GM21526 (cell line): ENCODE data around the gene BAK1.
A peak's percentile ranks its signal among the peaks of the same experiment; 100 is the strongest.
"Not testable (repeated sequence)": the region's sequence is repeated elsewhere in the genome, so short reads cannot be mapped to it uniquely, and the experiment has no call there.

Experiments used
- ATAC-seq: cut with Tn5 transposase; IDR thresholded peaks from one replicate; pipeline ENCODE4 v1.9.1; 2021; ENCODE audit warnings: moderate library complexity; ENCODE audit not compliant: unreplicated experiment, low FRiP score

Gene BAK1

GRCh38 chr6:33609019-33609418 is 28.9 kb upstream of the BAK1 start:
- ATAC-seq, result no peak

- ATAC-seq, result no peak
These were observed 27.7 kb upstream of the BAK1 start for GRCh38 chr6:33607784-33608161.

DNA sequence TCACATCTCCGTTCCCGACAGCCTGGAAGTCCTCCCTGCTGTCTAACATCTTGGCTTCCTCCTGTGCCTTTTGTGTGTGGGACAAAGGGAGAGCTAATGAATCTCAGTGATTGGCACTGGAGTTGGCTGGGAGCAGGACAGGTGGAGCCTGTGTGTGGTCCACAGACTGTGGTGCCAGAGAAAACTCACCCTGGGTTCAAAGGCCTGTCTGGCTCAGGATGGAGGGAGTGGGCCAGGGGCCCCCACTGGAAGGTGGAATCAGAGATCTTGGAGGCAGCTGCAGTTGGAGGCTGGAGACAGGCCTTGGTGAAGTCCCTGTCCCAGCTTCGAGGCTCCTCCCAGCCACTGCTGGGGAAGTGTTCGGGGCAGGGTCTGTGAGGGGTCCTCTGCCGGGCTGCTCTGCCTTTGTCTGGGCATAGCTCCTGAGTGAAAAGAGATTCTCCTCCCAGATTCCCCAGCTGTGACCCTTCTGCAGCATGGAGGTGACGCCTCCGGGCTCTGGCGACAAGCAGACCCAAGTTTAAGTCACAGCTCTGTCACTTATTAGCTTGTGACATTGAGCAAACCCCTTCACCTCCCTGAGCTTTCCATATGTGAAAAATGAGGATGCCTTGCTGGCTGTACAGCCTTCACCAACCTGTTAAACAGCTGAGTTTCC is 27.2 kb upstream of the BAK1 start:
- no peak for ATAC-seq

DNA sequence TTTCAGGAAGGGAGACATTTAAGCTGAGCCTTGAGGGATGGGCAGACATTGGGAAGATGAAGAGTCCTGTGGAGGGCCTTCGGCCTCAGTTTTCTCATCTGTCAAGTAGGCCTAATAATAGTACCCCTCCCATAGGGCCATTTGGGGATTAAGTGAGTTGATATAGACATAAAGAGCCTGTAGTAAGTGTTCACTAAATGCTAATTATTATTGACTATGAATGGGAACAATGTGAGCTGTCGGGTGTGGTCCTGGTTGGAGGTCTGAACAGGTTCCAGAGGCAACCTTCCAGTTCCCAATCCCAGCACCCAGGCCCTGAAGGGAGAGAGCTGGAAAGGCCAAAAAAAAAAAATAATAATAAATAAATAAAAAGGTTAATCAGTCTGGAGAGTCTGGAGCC is 26.6 kb upstream of the BAK1 start:
- ATAC-seq, result no peak

- ATAC-seq, result no peak
These were observed 25.1 kb upstream of the BAK1 start for GRCh38 chr6:33604941-33605854.

DNA sequence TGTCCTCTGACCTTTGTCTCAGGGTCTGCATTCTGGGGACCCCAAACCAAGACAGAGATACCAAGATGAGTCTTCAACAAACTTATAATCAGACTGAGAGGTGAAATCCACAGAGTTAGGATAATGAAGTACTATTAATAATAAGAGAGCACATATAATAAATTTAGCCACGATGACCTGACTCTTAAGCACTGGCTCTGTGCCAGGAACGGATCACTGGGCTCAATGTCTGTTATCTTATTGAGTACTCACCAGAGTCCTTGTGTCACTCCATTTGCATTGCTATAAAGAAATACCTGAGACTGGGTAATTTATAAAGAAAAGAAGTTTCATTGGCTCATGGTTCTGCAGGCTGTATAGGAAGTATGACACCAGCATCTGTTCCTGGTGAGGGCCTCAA is 22.1 kb upstream of the BAK1 start:
- ATAC-seq, result no peak

GRCh38 chr6:33600761-33601160 is 20.7 kb upstream of the BAK1 start:
- ATAC-seq, result no peak

- no peak for ATAC-seq
These were observed 19.4 kb upstream of the BAK1 start for GRCh38 chr6:33599413-33599938.

- no peak for ATAC-seq
These were observed 17.7 kb upstream of the BAK1 start for GRCh38 chr6:33597551-33598322.

DNA sequence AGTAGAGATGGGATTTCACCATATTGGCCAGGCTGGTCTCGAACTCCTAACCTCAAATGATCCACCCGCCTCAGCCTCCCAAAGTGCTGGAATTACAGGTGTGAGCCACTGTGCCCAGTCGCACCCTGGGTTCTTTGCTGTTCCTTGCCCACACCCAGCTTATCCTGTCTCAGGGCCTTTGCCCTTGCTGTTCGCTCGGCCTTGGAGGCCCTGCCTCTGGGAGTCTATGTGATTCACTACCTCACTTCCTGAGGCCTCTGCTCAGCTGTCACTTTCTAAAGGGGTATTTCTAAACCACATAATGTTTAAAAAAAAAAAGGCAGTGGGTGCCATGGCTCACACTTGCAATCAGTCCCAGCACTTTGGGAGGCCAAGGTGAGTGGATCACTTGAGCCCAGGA is 16.8 kb upstream of the BAK1 start:
- not testable (repeated sequence) for ATAC-seq

DNA sequence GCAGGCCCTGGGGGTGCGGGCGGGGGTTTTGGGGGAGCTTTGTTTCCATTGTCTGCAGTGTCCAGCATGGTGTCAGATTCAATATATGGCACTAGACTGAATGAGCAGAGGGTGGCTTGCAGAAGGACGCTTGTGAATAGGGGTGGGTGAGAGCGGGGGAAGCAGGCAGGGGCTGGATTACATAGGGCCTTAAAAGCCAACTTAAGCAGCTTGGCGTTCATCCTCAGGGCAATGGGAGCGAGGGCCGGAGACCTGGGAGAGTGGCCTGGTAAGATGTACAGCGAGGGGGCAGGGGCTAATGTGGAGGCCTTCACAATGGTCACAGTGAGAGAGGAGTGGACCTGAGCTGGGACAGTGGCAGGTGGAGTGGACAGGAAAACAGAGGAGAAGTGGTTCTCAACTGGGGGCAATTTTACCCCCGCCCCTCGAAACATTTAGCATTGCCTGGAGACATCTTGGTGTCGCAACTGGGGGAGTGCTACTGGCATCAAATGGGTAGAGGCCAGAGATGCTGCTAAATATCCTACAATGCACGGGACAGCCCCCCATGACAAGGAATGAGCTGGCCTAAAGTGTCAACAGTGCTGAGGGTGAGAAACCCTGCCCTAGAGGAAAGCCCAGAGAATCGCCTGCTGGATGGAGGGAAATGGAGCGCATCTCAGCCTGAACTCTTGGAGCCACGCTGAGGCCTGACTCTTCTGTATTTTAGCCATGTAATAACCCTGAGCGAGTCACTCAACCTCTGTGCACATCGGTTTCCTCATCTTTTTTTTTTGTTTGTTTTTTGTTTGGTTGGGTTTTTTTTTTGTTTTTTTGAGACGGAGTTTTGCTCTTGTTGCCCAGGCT is 15.1 kb upstream of the BAK1 start:
- ATAC-seq, result no peak

GRCh38 chr6:33593414-33593727 is 13.3 kb upstream of the BAK1 start:
- no peak for ATAC-seq

GRCh38 chr6:33592595-33593413 is 12.7 kb upstream of the BAK1 start:
- ATAC-seq, result peak; percentile 51

DNA sequence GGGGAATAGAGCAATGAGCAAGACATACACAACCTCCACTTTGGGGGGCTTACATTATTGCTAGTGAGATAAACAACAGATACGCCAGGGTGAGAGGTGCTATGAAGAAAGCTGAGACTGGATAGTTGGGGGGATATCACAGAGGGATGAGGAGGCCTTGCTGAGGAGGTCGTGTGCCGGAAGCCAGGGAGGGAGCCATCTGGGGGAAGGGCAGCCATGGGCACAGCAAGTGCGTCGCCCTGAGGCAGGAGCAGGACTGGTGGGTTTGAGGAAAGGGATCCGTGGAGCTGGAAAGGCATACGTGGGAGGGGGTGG is 12.2 kb upstream of the BAK1 start:
- no peak for ATAC-seq

- no peak for ATAC-seq
These were observed 11.5 kb upstream of the BAK1 start for GRCh38 chr6:33591424-33592032.

- no peak for ATAC-seq
These were observed 10.6 kb upstream of the BAK1 start for GRCh38 chr6:33590531-33591198.

DNA sequence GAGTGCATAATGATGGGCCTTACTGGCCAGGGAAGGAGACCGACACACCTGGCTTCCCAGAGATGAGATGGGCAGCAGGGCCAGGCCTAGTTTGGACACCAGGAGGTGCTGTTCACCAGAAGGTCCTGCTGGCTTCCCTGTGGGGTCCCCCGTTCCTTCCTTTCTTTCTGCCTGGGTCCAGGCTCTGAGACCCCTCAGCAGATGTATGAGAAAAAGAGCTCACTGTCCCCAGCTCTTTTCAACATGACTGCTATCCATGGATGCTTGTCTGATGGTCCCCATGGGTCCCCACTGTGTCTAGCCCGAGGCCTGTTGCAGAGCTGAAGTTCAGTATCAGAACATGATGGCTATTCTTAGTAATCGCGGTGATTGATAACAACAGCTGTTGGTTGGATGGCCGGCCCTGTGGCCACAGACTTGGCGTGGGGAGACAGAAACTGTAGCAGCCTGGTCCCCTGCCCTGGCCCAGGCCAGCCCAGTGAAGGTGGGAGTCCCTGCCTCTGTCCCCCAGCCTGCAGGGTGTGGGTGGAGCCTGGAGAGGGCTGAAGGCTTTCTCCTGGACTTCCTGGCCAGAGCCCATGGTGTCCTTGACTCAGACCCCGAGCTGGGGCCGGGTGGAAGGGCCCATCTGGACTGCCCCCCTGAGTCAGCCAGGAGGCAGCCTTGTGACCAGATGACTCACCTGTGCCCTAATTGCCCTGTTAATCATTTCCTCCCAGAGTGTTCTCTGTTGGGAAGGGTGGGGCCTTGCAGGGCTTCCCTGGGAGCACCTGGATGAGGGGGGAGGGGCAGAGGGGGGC is 9.9 kb upstream of the BAK1 start:
- ATAC-seq, result no peak

GRCh38 chr6:33589392-33589730 is 9.3 kb upstream of the BAK1 start:
- ATAC-seq, result no peak
